Measurements from ENCODE around the gene FGFBP3. TPM values are rescaled to one million over a fixed set of nuclear protein-coding genes. Genes with fewer than 3 reads are reported as not detected.

FGFBP3 gene
- total and polyA plus RNA-seq, 2 of the 13 experiments (the other 11 are each of a cell fraction or from before 2014, with no cell fraction given), result 0.50 to 2.0 TPM

- Histone ChIP-seq H3K36me3 (replicated peaks in 1 of 2; ENCODE audit: control insufficient read depth in 1 of 2, insufficient read depth in 2 of 2, low read length in 2 of 2) (no peaks in the 10 kb centered on the region), H2AFZ (ENCODE audit: low read length) (no peak overlapping the region), H3K9ac (ENCODE audit: insufficient read depth, low read depth, low read length) (no peak overlapping the region), H3K79me2 (ENCODE audit: insufficient read depth, low read length) (no peaks in the 10 kb centered on the region), H3K27ac (ENCODE audit: extremely low read length, insufficient read depth, low read length) (no peak overlapping the region), H3K4me2 (ENCODE audit: low read depth, low read length) (no peak overlapping the region), H3K27me3 (ENCODE audit: control insufficient read depth in 1 of 2, insufficient read depth in 2 of 2, low read length in 2 of 2) (no peaks in the 10 kb centered on the region), H3K9me3 (ENCODE audit: low read length) (no peaks in the 10 kb centered on the region), H4K20me1 (ENCODE audit: insufficient read depth, low read length) (no peaks in the 10 kb centered on the region), H3K4me3 (replicated peaks in 1 of 3; ENCODE audit: insufficient read depth in 1 of 3, low read depth in 2 of 3, low read length in 3 of 3) (no peak overlapping the region), H3K4me1 (ENCODE audit: insufficient read depth, low read length) (peaks cover 18% of the 10 kb centered on the region)
- POLR2A ChIA-PET, result no interaction called here
- no peak for DNase-seq (ENCODE audit: low spot score)
- no peak for FAIRE-seq
- no TSS peak for BruUV-seq (replicated peaks)
- in situ Hi-C loops (cut with HindIII; ENCODE audit: extremely low pct_ligation_motif_present, low pct_unique_long_range_greater_than_20kb) (no loop called here), intact Hi-C loops (cut with micrococcal nuclease; ENCODE audit: unreplicated experiment) (no loop called here)
- CTCF ChIA-PET (ENCODE audit: low intra/inter-chr PET ratio, low total read pairs), result no interaction called here
- 87% methylated on average over 2 of the region's 2 CpGs for whole genome bisulfite sequencing (ENCODE audit: low lambda C conversion rate)
- no peak for ATAC-seq
- TF ChIP-seq SMAD9 (CRISPR knock-in tag; IDR thresholded peaks at IDR 0.05), result no peak
- no peak for TF ChIP-seq ZNF792 (CRISPR knock-in tag; IDR thresholded peaks at IDR 0.05)
- no peak for TF ChIP-seq AGO1 (IDR thresholded peaks at IDR 0.05; ENCODE audit: low read depth, low read length, poor library complexity, severe bottlenecking)
- TF ChIP-seq ZNF83 (CRISPR knock-in tag; IDR thresholded peaks at IDR 0.05; ENCODE audit: borderline replicate concordance), result no peak
- TF ChIP-seq ZNF143 (CRISPR knock-in tag; IDR thresholded peaks at IDR 0.05), result no peak
- no peak for TF ChIP-seq GZF1 (CRISPR knock-in tag; IDR thresholded peaks at IDR 0.05)
- TF ChIP-seq CSRNP2 (CRISPR knock-in tag; conservative IDR thresholded peaks at IDR 0.05; ENCODE audit: low read depth), result no peak
- no peak for TF ChIP-seq KDM2A (CRISPR knock-in tag; IDR thresholded peaks at IDR 0.05; ENCODE audit: borderline replicate concordance, low read depth)
Measured at GRCh38 chr10:91875156-91875555, 34.1 kb downstream of the FGFBP3 start.

Measured in HepG2 (cell line).